ENCODE measurements around the gene GNPNAT1.

- no peak for TF ChIP-seq CTCF (conservative IDR thresholded peaks at IDR 0.05; ENCODE audit: low read depth in 2 of 2)
- TF ChIP-seq POLR2AphosphoS5 (IDR thresholded peaks at IDR 0.05; ENCODE audit: low read depth), result no peak
- TF ChIP-seq ZNF331 (CRISPR knock-in tag; IDR thresholded peaks at IDR 0.05; ENCODE audit: low read depth), result no peak
- no peak for TF ChIP-seq JUNB (IDR thresholded peaks at IDR 0.05; ENCODE audit: unreplicated experiment)
- no peak for TF ChIP-seq EZH2 (IDR thresholded peaks at IDR 0.05; ENCODE audit: low read depth, unreplicated experiment)
- TF ChIP-seq, protein P1, sequence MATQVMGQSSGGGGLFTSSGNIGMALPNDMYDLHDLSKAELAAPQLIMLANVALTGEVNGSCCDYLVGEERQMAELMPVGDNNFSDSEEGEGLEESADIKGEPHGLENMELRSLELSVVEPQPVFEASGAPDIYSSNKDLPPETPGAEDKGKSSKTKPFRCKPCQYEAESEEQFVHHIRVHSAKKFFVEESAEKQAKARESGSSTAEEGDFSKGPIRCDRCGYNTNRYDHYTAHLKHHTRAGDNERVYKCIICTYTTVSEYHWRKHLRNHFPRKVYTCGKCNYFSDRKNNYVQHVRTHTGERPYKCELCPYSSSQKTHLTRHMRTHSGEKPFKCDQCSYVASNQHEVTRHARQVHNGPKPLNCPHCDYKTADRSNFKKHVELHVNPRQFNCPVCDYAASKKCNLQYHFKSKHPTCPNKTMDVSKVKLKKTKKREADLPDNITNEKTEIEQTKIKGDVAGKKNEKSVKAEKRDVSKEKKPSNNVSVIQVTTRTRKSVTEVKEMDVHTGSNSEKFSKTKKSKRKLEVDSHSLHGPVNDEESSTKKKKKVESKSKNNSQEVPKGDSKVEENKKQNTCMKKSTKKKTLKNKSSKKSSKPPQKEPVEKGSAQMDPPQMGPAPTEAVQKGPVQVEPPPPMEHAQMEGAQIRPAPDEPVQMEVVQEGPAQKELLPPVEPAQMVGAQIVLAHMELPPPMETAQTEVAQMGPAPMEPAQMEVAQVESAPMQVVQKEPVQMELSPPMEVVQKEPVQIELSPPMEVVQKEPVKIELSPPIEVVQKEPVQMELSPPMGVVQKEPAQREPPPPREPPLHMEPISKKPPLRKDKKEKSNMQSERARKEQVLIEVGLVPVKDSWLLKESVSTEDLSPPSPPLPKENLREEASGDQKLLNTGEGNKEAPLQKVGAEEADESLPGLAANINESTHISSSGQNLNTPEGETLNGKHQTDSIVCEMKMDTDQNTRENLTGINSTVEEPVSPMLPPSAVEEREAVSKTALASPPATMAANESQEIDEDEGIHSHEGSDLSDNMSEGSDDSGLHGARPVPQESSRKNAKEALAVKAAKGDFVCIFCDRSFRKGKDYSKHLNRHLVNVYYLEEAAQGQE (IDR thresholded peaks at IDR 0.05; ENCODE audit: unreplicated experiment), result no peak
- no peak for TF ChIP-seq CREB1 (CRISPR knock-in tag; IDR thresholded peaks at IDR 0.05; ENCODE audit: low read depth)
- no peak for TF ChIP-seq ZNF114 (CRISPR knock-in tag; IDR thresholded peaks at IDR 0.05)
- no peak for TF ChIP-seq NANOG (IDR thresholded peaks at IDR 0.05; ENCODE audit: borderline replicate concordance)
- TF ChIP-seq, protein P2, sequence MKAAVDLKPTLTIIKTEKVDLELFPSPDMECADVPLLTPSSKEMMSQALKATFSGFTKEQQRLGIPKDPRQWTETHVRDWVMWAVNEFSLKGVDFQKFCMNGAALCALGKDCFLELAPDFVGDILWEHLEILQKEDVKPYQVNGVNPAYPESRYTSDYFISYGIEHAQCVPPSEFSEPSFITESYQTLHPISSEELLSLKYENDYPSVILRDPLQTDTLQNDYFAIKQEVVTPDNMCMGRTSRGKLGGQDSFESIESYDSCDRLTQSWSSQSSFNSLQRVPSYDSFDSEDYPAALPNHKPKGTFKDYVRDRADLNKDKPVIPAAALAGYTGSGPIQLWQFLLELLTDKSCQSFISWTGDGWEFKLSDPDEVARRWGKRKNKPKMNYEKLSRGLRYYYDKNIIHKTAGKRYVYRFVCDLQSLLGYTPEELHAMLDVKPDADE (IDR thresholded peaks at IDR 0.05), result no peak
Observed at GRCh38 chr14:52769887-52770286, 21.5 kb downstream of the GNPNAT1 start.
